Measurements from ENCODE around the gene ITGB3.

DNA sequence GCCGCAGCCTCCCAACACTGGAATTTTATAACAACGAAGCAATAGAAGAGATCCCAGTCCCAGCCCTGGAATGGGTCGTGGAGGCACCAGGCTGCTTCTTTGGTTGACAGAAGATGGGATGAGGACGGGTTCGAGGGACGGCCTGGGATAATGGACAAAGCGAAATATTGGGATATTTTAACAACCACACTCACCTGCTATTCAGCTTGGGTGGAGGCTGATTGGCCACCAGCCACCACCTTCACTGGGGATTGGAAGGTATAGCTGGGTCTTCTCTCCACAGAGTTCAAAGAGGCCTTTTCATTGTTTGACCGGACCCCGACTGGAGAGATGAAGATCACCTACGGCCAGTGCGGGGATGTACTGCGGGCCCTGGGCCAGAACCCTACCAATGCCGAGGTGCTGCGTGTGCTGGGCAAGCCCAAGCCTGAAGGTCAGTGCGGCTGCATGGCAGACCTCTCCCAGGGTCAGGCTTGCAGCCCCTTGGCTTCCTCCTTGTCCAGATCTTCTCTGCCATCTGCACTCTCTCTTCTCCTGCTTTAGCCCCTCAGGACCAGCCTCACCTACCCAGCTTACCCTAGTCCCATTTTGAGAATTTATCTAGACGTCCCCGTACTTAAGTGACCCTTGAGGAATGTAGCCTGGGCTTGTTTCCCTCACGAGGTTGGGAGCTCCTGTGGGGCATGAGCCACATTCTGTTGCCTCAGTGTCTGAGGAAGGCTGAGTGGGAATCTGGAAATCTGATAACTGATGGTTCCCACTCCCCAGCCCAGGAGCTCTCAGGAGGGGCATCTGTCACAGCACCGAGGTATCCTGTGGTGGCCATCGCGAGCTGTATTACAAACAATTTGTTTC lies 33.8 kb upstream of the ITGB3 start:
- TF ChIP-seq, protein P1, sequence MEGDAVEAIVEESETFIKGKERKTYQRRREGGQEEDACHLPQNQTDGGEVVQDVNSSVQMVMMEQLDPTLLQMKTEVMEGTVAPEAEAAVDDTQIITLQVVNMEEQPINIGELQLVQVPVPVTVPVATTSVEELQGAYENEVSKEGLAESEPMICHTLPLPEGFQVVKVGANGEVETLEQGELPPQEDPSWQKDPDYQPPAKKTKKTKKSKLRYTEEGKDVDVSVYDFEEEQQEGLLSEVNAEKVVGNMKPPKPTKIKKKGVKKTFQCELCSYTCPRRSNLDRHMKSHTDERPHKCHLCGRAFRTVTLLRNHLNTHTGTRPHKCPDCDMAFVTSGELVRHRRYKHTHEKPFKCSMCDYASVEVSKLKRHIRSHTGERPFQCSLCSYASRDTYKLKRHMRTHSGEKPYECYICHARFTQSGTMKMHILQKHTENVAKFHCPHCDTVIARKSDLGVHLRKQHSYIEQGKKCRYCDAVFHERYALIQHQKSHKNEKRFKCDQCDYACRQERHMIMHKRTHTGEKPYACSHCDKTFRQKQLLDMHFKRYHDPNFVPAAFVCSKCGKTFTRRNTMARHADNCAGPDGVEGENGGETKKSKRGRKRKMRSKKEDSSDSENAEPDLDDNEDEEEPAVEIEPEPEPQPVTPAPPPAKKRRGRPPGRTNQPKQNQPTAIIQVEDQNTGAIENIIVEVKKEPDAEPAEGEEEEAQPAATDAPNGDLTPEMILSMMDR (IDR thresholded peaks at IDR 0.05 in 2 of 3, conservative IDR thresholded peaks at IDR 0.05 in 1 of 3; ENCODE audit: borderline replicate concordance in 1 of 3, insufficient read depth in 1 of 3, low read depth in 2 of 3, low read length in 2 of 3): no peak
- TF ChIP-seq EGR1 (IDR thresholded peaks at IDR 0.05; ENCODE audit: low read depth) (no peak), POLR2A (IDR thresholded peaks at IDR 0.05; ENCODE audit: borderline replicate concordance, extremely low read depth, insufficient read depth, insufficient read length) (no peak), SRF (IDR thresholded peaks at IDR 0.05; ENCODE audit: low read depth) (no peak), POLR2AphosphoS5 (IDR thresholded peaks at IDR 0.05; ENCODE audit: low read depth, low read length) (no peak), JUND (IDR thresholded peaks at IDR 0.05) (no peak), RAD21 (IDR thresholded peaks at IDR 0.05; ENCODE audit: low read depth) (no peak), YY1 (IDR thresholded peaks at IDR 0.05; ENCODE audit: extremely low read depth, insufficient replicate concordance, low read depth, low read length) (no peak), EZH2 (IDR thresholded peaks at IDR 0.05) (no peak), FOSL1 (IDR thresholded peaks at IDR 0.05; ENCODE audit: low read depth) (no peak)
- TF ChIP-seq, protein P2, sequence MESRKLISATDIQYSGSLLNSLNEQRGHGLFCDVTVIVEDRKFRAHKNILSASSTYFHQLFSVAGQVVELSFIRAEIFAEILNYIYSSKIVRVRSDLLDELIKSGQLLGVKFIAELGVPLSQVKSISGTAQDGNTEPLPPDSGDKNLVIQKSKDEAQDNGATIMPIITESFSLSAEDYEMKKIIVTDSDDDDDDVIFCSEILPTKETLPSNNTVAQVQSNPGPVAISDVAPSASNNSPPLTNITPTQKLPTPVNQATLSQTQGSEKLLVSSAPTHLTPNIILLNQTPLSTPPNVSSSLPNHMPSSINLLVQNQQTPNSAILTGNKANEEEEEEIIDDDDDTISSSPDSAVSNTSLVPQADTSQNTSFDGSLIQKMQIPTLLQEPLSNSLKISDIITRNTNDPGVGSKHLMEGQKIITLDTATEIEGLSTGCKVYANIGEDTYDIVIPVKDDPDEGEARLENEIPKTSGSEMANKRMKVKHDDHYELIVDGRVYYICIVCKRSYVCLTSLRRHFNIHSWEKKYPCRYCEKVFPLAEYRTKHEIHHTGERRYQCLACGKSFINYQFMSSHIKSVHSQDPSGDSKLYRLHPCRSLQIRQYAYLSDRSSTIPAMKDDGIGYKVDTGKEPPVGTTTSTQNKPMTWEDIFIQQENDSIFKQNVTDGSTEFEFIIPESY (IDR thresholded peaks at IDR 0.05; ENCODE audit: extremely low read depth, insufficient replicate concordance, low read length): no peak
- TF ChIP-seq, protein P3, sequence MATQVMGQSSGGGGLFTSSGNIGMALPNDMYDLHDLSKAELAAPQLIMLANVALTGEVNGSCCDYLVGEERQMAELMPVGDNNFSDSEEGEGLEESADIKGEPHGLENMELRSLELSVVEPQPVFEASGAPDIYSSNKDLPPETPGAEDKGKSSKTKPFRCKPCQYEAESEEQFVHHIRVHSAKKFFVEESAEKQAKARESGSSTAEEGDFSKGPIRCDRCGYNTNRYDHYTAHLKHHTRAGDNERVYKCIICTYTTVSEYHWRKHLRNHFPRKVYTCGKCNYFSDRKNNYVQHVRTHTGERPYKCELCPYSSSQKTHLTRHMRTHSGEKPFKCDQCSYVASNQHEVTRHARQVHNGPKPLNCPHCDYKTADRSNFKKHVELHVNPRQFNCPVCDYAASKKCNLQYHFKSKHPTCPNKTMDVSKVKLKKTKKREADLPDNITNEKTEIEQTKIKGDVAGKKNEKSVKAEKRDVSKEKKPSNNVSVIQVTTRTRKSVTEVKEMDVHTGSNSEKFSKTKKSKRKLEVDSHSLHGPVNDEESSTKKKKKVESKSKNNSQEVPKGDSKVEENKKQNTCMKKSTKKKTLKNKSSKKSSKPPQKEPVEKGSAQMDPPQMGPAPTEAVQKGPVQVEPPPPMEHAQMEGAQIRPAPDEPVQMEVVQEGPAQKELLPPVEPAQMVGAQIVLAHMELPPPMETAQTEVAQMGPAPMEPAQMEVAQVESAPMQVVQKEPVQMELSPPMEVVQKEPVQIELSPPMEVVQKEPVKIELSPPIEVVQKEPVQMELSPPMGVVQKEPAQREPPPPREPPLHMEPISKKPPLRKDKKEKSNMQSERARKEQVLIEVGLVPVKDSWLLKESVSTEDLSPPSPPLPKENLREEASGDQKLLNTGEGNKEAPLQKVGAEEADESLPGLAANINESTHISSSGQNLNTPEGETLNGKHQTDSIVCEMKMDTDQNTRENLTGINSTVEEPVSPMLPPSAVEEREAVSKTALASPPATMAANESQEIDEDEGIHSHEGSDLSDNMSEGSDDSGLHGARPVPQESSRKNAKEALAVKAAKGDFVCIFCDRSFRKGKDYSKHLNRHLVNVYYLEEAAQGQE (IDR thresholded peaks at IDR 0.05; ENCODE audit: low read depth): no peak
- TF ChIP-seq, protein P4, sequence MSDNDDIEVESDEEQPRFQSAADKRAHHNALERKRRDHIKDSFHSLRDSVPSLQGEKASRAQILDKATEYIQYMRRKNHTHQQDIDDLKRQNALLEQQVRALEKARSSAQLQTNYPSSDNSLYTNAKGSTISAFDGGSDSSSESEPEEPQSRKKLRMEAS (IDR thresholded peaks at IDR 0.05): no peak

Measured in HCT116 (cell line).